Heart left ventricle (tissue), 13 donors: ENCODE data around the gene C12orf57.

Source experiments
- POLR2A ChIP-seq, 2 donors: fragments of 450-650 bp; IDR thresholded peaks; one replicate each; pipeline ENCODE4 v1.6.1; 2017; ENCODE audit warnings: antibody characterized with exemption in 2 of 2, mild to moderate bottlenecking in 2 of 2, moderate library complexity in 2 of 2
- TF ChIP-seq, protein P1 (sequence below), 12 donors: fragments of 200-600 bp; sonication (generic) in 4 of 12; IDR thresholded peaks; one replicate each; pipeline versions ENCODE4 v1.5.0 to v1.8.0; 2018 to 2022; ENCODE audit warnings: antibody characterized with exemption in 12 of 12, mild to moderate bottlenecking in 5 of 12
- donor health status: ischemic (EF 13 %, LVEDD 7.1; RV severe dilation, severe dysfunction).
- donor health status: DM: no; HTN: yes; CAD: no.
- donor health status: DM: no; HTN: no; CAD: no.
- donor health status: ischemic (EF 25% LVEDD 6.9; RV normal size, moderate dysfunction).
- donor health status: ischemic (EF 25% LVEDD 5.7; RV mildly dilated, moderate dysfunction).
- donor health status: ischemic (EF 35%, LVEDD 5.7; RV mildly dilated, moderate dysfunction).
- donor health status: nonischemic (EF 11% LVEDD 7.7; RV severe dilation, severe dysfunction).
- donor health status: DM: yes; HTN: yes; CAD: no.
- donor health status: PGD.
- donor health status: ischemic (EF 29% LVEDD 5.4; RV normal size, mild dysfunction).
- donor health status: nonischemic (EF 23%, LVEDD 6.1; RV moderate dilation, normal function).

DNA sequence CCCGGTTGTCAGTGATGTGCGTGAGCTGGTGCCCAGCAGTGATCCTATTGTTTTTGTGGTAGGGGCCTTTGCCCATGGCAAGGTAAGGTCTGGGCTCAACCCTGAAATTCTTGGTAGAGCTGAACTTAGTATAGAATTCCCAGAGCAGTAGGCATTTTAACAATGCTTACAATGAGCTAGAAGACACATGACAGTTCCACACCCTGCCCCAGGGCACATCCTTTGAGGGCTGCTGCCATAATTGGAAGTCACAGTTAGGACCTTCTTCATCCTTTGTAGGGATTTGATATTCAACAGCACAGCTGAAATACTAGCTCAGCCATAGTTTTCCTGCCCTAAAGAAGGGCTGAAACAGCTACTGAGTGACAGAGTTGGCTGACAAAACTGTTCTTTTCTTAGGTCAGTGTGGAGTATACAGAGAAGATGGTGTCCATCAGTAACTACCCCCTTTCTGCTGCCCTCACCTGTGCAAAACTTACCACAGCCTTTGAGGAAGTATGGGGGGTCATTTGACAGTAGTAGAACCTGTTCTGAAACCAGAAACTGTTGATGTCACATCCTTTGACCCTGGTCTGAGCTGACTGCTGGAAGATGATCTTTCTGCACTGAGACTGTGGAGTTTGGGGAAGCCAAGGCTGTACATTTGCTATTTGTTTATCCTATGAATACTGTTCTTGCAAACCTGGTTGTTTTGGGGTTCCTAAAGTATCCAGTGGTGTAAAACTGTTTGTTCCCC lies 31.6 kb downstream of the C12orf57 start:
- TF ChIP-seq, protein P1, sequence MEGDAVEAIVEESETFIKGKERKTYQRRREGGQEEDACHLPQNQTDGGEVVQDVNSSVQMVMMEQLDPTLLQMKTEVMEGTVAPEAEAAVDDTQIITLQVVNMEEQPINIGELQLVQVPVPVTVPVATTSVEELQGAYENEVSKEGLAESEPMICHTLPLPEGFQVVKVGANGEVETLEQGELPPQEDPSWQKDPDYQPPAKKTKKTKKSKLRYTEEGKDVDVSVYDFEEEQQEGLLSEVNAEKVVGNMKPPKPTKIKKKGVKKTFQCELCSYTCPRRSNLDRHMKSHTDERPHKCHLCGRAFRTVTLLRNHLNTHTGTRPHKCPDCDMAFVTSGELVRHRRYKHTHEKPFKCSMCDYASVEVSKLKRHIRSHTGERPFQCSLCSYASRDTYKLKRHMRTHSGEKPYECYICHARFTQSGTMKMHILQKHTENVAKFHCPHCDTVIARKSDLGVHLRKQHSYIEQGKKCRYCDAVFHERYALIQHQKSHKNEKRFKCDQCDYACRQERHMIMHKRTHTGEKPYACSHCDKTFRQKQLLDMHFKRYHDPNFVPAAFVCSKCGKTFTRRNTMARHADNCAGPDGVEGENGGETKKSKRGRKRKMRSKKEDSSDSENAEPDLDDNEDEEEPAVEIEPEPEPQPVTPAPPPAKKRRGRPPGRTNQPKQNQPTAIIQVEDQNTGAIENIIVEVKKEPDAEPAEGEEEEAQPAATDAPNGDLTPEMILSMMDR (IDR thresholded peaks at IDR 0.05) = no peak
- no peak for TF ChIP-seq POLR2A (IDR thresholded peaks at IDR 0.05)
